ENCODE data around the gene FRMD3.

The FRMD3 gene

DNA sequence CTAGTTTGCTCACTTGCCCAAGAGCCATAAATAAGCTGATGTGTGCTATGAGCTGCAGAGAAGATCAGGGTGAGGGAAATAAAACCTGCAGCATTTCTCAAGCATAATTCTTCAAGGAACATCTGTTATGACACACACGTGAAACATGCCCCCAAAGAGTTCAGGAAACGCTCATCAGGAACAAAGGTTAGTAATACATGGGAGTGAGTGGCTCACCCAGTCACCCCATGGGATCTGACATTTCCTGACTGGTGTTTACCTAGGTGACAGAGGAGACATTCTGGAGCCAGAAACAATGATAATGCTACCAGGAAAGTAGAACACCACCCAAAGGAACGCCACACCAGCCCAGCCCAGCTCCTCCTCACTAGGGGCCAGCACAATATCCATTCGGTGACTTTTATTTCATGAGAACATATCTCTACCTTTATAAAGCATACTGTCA lies 66.0 kb downstream of the FRMD3 start:
- no peak for DNase-seq

DNA sequence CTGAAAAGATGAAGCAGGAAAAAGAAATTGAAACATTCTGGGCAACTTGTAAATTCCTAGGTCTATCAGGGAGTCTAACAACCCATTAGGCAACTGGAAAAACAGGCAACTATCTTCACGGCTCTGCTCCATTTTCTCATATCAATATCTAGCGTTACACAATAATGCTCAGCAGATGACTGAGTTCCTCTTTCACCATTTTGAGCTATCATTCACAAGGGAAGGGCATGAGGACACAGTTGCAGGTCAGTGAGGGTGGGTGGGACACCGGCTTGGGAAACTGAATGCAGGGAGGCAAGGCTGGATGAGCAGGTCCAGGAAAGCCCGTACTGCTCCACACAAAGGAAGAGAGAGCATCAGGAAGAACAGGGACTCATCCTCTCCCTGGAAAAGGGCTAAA lies 67.0 kb downstream of the FRMD3 start:
- DNase-seq, result no peak

DNA sequence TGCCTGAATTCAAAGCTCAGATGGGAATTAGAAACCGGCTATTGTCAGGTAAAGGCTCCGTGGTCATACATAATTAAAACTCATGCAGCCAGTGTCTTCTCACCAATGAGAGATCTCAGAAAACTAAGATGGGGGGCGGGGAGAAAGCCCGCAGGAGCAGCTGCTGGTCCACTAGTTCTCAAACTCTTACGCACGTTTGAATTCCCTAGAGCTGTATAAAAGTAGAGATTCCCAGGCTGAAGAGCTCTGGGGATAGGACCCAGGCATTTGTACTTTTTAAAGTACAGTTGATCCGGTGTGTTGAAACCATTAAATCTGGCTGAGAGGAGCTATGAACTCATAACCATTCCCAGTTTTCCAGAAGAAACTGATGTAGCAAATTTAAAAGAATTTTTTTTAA lies 68.5 kb downstream of the FRMD3 start:
- DNase-seq, result no peak

DNA sequence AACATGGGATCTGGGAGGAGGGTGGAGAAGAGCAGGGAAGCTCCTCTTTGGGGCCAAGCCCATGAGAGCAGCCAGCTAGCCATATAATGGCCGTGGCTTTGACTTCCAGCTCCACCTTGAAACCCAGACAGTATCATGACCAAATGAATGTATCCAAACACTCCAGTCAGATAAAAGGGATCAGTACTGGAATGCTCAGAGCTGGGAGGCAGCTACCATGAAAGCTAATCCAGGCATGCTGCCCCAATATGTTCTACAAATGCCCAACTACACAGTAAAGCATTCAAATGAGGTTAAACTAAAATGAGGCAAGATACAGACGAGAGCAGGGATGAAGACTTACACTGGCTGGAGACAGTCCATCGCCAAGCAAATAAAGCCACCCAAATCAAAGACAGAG lies 69.4 kb downstream of the FRMD3 start:
- DNase-seq, result no peak

DNA sequence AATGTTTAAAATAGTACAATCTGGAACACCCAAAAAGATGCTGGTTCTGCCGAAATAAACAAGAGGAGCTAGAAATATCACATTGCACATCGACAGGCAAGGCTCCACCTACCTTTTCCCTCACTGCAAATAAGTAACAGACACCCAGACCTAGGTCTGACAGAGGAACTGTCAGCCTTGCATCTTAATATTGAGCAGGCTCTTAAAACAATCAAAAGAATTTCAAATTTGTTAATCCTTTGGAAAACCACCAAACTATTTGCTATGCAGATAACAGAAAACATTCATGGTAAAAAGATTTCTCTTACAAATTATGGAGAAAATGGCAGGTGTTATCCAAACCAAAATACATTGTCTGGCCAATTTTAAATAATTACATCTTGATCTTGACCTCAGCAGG lies 71.3 kb downstream of the FRMD3 start:
- no peak for DNase-seq

DNA sequence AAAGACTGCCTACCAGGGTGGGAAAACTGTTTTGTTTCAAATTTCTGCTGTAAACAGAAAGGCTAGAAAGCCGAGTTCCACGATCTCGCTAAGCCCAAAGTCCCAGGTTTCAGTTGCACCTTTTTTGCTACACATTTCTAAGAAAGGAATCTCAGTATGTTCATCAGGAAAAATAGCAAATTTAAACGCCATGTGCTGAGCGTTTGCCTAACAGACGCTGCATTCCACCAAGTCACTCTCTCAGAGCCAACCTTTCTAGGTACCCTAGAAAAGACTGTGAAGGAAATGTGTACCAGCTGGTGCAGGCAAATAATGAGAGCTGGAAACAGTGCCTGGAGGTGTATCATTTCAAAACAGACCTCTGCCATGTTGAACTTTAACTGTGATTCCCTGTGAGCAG lies 71.8 kb downstream of the FRMD3 start:
- no peak for DNase-seq

DNA sequence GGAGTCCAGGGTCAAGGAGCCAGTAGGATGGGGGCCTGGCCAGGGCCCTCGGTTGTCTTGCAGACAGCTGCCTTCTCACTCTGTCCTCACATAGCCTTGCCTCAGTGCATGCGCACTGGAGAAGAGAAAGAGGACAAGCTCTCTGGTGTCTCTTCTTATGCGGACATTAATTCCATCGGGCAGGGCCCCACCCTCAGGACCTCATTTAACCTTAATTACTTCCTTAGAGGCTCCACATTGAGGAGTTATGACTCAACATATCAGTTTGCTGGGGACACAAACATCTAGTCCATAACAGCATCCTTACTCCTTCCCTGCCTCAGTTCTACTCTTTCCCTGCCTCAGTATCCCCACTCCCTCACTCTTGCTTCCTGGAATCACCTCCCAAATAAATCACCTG lies 78.4 kb downstream of the FRMD3 start:
- no peak for DNase-seq

DNA sequence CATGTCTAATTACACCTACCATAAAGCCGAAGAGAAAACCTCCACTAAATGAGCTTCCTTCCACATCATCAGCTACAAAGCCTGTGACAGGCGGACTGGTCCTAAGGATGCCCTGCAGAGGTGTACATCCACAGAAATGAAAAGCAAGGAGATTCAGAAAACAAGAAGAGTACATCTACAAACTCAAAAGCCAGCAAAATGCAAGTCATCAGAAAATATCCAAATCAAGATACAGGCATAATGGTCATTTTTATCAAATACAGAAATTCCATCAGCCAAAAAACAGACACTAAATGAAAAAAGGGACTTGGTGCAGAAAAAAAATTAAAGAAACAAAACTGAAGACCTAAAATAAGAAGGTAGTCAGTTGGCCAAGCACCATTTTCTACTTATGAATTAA lies 79.7 kb downstream of the FRMD3 start:
- DNase-seq, result no peak

DNA sequence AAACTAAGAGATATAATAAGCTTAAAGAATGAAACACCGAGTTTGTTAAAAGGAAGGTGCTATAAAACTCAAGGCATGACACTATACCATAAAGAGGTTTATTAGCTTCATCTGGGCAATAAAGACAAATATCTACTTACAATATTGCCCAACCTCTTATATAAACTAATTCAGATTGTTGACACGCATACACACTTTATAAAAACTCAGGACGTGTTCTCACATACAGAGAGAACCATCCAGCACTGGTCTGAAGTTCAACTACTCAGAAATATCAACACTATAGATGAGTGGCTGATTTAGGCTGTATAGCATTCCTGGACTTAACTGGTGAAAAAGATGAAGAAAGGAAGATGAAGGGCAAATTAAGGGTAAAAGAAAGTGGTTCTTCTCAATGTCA lies 81.2 kb downstream of the FRMD3 start:
- DNase-seq, result no peak

DNA sequence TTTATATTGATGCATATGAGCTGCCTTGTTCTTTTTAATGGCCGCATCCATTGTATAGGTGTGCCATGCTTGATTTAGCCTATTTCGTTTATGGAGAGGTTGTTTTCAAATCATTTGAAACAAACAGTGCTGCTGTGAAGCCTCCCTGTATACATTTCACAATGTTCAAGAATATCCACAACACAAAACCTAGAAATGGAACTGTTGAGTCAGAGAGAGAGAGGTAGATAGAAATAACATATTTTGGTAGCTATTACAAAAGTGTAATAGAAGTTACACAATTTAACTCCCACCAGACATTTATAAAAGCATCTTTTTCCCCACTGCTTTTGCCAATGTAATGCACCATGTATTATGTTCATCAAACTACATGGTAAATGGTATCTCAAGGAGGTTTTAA lies 82.0 kb downstream of the FRMD3 start:
- DNase-seq, result no peak

DNA sequence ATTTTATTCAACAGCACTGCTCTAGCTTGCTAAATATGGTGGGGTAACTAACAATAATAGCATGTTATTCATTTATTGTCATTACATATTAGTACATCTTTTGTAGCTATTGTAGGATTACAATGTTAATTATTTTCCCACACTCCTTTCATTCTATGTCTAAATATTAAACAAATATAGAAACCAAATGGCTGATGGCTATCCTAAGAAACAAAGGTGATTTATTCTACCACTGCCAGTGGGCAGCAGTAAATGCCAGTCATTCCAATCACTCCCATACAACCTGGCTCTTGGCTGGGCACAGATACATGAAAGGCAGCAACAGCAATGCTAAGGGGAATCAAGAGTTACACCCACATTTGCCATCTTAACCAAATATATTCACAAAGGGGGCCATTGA lies 84.1 kb downstream of the FRMD3 start:
- DNase-seq, result no peak

DNA sequence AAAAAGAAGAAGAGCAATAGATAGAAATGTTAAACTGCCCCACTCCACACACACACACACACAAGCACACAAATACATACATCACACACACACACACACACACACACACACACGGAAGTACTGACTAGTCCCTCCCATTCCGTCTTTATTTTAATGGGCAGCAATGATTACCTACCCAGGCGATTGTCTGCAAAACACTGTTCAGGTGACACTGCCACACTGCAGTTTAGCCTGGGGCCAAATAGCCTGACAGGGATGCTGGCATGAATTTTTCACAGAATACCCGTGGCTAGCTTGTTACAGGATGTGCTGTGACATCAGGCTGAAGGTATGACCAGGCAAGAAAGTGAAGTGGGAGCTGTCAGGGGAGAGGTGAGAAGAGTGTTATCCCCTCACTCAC lies 86.9 kb downstream of the FRMD3 start:
- DNase-seq, result peak in 1 of 2 experiments; percentile 10

DNA sequence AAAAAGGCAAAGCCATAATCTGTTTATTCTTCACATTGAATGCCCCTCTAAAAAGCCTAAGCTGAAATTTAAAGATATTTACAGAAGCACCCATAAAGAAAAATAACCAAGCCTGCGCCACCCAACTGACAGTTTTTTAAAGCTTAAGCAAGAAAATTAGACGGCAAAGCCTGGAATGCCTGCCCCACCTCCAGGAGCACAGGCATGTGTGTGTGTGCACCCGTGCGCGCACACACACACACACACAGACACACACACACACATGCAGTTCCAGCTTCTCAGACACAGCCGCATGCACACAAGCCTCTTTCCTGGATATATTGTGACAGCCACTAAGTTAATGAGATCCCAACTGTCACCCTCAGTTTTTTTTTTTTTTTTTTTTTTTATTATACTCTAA lies 88.2 kb downstream of the FRMD3 start:
- no peak for DNase-seq

DNA sequence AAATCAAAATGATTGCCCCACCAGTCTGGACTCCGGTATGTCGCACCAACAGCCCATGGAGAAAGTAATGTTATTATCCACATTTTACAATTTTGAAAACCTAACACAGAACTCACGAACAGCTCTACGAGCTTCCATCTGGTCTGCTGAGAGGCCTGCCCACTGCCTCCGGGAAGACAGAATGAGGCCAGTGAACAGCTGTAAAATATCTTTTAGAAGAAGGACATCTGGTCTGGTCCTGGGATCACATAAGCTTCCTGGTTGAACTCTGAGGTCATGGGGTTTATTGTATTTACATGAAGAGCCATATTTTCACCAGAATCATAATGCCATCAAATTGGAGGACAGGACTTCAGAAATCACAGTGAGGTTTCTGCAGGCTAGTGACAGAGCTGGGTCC lies 89.0 kb downstream of the FRMD3 start:
- DNase-seq, result no peak

DNA sequence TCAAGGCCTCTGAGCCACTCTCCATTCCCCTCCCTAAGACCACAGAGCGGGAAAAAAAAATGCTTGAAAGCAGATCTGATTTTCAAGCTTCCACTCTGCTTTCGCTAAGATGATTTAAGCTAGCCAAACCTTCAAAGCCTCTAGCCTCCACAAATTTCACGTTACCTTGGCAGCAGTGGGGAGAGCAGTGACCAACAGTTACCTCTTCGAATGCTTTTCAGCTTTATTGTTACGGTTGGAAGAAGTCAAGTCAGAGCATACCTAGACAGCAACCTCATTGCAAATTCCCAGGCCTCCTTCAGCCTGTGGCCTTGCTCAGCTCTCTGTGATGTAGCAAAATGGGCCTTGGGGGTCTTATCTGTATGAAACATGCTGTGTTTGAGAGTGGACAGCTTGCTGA lies 89.6 kb downstream of the FRMD3 start:
- DNase-seq, result no peak

DNA sequence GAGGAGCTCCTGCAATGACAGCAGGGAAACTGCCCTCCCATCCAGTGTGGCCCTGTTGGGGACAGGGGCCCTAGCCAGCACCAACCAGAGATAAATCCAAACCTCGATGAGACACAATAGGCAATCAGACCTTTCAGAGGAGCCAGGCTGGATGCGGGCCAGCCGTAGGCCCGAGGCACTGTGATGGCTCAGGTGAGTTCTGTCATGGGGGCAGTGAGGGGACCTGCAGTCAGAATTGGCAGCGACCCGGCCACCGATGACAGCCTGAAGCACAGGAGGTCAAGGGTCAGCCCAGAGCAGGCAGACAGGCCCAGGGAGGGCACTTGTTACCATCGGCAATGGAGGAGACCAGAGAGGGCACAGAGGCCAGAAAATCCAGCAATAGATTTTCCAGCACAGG lies 90.8 kb downstream of the FRMD3 start:
- no peak for DNase-seq

DNA sequence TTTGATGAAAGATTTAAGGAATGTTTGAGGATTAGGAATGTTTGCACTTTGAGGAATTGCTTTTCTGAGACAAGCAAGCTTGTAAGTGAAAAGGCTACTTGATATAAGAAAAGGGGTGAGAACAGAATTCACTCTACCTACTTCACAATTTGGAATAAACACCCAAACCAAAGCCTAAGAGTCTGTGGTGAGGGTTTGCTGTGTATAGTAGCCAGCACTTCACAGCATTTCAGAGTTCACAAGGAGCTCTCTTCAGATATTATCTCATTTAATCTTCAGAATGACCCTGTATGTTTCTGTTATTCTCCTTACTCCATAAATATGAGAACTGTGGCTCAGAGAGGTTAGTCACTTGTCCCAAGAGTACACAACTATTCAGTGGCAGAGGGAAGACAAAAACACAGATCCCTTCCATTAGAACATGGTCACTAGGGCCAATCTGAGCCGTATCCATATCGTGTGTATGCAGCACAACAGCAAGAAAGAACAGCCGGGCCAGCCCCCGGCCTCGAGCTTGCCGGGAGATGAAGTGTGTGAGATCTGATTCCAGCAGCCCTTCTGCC lies 92.4 kb downstream of the FRMD3 start:
- no peak for DNase-seq

DNA sequence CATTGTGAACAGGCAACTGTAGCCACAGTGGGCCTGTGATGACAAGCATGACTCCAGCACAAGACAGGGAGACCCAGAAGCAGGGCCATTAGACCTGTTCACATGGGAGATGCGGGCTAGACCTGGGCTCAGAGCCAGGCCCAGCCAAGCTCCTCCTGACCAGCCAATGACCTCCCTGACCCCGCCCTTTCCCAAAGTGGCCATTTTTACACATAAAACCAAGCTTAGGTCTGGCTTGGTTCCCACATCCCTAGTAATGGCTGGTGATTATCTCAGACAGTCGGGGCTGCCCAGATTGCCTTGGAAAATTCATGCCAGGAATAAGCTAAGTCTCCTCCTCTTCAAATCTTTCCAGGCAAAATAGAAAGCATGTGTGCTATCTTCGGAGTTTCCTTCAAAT lies 94.1 kb downstream of the FRMD3 start:
- DNase-seq, result no peak

DNA sequence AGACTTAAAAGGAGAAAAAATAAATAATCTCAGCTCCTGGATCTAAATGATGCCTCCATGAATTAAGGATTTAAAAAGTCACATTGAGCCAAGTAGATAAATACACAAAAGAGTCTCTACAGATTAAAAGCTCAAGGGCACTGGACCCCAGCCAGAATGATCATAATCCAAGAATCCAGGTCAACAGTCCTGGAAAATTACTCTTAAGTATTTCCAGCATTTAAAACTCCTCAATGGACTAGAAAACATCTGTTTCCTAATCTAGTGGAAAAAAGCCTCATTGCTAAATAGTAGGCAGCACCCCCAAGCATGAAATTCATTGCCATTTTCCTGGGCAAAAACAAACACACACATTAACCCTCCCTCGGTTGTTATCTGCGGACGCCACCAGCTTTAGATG lies 96.8 kb downstream of the FRMD3 start:
- no peak for DNase-seq

DNA sequence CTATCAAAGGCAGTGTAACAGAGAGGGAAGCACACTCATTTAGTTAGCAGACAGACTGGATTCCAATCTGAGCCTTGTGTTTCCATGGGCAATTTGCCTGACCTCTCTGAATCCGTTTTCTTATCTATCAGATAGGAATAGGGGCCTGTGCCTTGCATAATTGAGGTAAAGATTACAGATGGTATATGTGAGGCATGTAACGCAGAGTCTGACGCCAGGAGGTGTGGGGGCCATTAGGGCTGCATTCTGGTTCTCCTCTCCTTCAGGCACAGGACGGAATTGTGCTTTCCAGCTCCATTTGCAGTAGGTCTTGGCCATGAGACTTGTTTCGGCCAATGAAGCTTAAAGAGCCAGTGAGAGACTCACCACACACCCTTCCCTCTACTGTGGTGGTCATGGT lies 97.6 kb downstream of the FRMD3 start:
- DNase-seq, result no peak

DNA sequence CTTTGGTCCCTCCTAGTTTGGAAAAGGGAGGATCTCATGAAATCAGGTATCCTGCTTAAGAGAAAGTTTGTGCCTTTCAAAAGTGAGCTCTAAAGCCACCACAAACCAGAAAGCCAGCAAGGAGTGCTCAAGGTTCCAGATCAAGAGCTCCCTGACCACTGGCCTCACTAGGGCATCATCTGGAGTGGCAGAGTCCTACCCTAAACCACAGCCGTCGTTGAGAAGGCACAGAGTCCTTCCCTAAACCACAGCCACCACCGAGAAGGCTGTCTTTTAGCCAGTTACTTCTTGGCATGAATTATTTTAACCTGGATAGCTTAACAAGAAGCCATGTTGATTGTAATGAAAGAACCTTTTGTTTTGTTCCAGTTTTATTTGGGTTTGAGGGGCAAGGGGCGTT lies 102.9 kb downstream of the FRMD3 start:
- no peak for DNase-seq

DNA sequence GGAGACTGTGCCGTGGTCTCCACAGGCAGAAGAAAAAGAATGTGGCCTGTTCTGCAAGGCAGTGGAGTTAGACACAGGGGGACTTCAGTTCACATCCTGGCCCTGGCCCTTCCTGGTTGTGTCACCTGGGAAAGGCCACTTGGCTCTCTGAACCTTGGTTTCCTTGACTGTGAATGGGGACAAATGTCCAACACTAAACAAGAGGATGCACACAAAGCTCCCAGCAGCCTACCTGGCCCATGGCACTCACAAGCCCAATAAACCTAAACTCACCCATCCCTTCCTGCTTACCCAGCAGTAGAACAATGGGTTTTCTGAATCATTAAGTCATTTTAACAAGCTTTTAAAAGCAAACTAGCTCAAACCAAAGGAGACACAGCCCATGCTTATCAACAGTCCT lies 103.9 kb downstream of the FRMD3 start:
- no peak for DNase-seq

DNA sequence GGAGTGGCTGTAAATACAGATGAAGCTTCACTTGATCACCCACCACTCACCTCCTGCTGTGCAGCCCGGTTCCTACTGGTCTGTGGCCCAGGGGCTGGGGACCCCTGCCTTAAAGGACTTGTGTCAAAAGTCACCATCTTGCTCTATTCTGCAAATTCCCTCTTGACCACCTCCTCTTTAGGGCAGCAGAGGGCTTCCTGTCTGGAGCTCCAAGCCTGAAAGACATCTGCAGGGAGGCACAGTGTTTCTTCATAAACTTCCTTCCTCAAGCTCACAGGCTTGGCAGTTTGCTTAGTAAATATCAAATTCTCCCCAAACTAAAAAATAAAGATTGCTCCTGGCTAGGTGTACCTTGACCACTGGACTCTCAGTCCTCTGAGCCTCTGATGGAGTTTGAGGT lies 104.4 kb downstream of the FRMD3 start:
- DNase-seq, result no peak

DNA sequence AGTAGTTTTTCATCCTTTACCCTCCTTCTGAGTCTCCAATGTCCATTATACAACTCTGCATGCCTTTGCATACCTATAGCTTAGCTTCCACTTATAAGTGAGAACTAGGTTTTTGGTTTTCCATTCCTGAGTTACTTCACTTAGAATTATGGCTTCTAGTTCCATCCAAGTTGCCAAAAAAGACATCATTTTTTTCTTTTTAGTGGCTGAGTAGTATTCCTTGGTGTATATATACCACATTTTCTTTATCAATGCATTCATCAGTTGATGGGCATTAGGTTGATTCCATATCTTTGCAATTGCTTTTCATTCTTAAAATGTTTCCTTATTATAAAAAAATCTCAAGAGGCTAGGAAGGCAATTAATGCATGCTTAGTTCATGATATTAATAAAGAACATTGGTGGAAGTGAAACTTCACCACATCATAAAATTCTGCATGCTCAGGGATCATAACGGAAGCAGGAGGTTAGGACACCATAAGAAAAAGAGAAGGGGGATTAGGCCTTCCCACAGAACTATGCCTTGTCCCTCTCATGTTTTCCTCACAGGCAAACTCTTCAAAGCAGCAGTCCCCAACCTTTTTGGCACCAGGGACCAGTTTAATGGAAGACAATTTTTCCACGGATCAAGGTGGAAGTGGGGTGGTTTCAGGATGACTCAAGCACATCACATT lies 105.2 kb downstream of the FRMD3 start:
- no peak for DNase-seq

DNA sequence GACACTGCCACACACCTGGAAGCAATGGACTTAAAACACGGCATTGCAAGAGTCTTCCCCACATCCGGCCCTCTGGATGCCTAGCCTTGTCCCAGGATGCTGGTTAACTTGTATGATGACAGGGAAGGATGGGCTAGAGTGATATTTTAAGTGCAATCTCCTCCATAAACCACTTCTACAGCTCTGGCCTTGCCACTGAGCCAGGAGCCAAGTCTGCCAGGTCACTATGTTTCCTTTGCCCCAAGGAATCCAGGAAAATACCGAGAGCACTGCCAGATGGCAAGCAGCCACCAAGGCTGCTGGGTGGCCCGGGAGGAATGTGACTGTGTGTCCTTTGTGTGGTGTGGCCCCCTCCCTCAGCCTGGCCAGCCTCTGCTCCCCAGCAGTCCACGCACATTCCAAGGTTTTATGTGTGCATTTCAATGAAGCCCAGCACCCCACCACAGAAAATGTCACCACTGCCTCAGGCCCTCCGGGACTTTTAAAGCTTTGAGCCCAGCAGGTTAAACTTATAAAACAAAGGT lies 106.0 kb downstream of the FRMD3 start:
- no peak for DNase-seq
